LNCaP clone FGC (cell line): ENCODE results near the gene BACH2.

Experiments used
- DNase-seq: peaks from one replicate; pipeline ENCODE4 v3.0.0-alpha.2; 2011; ENCODE audit warnings: low read depth
- H3K4me3 ChIP-seq: 2 replicates; pipeline ENCODE4 v1.5.1; 2011; ENCODE audit warnings: mild to moderate bottlenecking, low read depth, low read length, control low read depth
- CTCF ChIP-seq: IDR thresholded peaks from 2 replicates; pipeline ENCODE4 v1.5.1; 2012; ENCODE audit warnings: mild to moderate bottlenecking; ENCODE audit not compliant: control insufficient read depth, insufficient read depth; ENCODE audit errors: extremely low read depth

The BACH2 gene

DNA sequence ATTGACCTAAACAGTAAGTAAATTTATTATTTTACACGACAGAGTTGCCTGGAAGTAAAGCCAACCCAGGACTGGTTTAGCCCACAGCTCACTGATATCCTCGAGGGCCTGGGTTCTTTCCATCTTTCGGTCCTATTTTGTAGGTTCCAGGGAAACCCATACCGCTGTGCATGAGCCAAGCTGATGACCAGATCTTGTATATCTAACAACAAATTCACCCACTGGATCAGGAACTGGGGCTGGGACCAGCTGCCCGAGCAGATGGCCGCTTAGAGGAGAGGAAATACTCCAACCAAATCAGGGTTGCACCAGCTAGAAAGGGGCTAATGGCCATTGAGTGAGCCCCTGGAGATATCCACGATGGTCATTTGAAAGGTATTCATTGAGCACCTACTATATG is 139.2 kb downstream of the BACH2 start:
- TF ChIP-seq CTCF, result no peak
- H3K4me3 ChIP-seq, result no peak overlapping the region
- DNase-seq, result no peak

- H3K4me3 ChIP-seq, result no peak overlapping the region
- no peak for TF ChIP-seq CTCF
- no peak for DNase-seq
Measured at GRCh38 chr6:90156861-90157260, 139.8 kb downstream of the BACH2 start.

GRCh38 chr6:90154755-90155470 is 141.7 kb downstream of the BACH2 start:
- no peak overlapping the region for H3K4me3 ChIP-seq
- TF ChIP-seq CTCF, result no peak
- DNase-seq, result no peak

DNA sequence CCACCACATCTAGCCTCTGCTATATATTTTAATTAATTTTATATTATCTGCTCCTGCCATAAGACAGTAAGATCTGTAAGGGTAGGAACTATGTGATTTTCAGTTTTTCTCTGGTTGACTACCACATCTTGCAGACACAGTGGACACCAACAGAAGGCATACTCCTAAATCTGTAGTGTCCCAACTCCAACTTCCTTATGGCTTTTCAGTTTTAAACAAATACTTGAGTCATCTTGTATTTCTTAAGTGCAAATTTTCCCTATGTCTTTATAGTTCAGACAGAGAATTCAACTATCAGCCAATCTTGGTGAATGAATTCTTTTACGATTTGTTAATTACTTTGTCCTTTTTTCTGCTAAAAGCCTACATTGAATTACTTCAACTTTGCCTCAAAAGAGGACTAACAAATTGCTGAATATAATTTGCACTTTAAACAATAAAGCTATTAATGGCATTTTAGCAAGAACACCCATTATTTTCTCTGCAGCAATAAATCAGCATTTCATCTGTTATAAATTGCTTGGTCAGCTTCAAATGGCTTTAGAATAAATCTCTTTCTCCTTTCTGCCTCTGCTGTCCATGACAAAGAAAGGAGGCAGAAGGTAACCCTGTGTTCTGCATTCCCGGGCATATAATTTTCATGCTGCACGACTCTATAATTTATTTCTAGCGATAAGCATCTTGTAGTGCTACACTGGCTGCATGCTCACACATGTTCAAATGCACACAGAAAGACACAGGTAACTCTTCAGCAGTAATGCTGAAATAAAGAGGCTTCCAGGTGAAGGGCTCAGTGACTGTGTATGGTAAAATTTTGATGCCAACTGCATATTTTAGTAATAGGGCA is 144.8 kb downstream of the BACH2 start:
- no peak for TF ChIP-seq CTCF
- H3K4me3 ChIP-seq, result no peak overlapping the region
- no peak for DNase-seq

DNA sequence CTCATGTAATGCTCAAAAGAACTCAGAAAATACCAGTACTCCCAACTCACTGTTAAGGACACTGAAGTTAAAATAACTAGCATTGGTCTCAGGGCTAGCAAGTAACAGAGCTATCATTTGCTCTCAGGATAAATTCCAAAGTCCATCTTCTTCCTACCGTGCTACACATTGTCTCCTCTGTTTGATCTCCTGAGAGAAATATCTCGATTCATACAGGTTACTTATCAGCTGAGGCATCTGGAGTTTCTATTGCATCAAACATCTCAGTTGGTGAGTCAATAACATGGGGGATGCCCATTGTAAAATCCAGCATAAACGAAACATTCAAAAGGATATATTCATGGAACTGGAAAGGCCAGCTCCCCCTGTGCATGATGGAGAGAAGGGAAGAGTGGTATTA is 147.4 kb downstream of the BACH2 start:
- H3K4me3 ChIP-seq, result no peak overlapping the region
- no peak for DNase-seq
- no peak for TF ChIP-seq CTCF

- no peak overlapping the region for H3K4me3 ChIP-seq
- no peak for TF ChIP-seq CTCF
- no peak for DNase-seq
Measured at GRCh38 chr6:90148867-90149266, 147.8 kb downstream of the BACH2 start.
